ENCODE measurements around the gene ZNF644.

DNA sequence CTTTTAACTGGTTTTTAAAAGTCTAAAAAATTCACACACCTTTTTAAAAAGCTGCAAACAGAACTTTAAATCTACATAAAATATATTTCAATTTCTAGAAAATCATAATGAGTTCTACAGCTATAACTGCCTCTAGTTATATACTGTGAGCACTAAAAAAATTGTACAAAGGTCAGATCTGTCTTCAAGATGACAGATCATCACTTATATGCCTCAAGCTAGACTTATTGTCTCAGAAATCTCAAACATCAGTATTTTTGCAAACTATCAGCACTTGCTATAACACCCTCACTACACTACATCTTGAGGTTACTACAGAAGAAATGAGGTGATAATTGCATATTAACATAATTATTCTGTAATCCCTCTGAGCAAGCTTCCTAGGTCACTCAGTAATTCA, 76.5 kb downstream of the ZNF644 start:
- TF ChIP-seq, protein P1, sequence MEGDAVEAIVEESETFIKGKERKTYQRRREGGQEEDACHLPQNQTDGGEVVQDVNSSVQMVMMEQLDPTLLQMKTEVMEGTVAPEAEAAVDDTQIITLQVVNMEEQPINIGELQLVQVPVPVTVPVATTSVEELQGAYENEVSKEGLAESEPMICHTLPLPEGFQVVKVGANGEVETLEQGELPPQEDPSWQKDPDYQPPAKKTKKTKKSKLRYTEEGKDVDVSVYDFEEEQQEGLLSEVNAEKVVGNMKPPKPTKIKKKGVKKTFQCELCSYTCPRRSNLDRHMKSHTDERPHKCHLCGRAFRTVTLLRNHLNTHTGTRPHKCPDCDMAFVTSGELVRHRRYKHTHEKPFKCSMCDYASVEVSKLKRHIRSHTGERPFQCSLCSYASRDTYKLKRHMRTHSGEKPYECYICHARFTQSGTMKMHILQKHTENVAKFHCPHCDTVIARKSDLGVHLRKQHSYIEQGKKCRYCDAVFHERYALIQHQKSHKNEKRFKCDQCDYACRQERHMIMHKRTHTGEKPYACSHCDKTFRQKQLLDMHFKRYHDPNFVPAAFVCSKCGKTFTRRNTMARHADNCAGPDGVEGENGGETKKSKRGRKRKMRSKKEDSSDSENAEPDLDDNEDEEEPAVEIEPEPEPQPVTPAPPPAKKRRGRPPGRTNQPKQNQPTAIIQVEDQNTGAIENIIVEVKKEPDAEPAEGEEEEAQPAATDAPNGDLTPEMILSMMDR (IDR thresholded peaks at IDR 0.05; ENCODE audit: low read depth, low read length, poor library complexity, severe bottlenecking): no peak
- no peak for TF ChIP-seq EZH2phosphoT487 (IDR thresholded peaks at IDR 0.05; ENCODE audit: borderline replicate concordance, low read length)

All from DOHH2 (cell line).